HT-29 (cell line): Measurements from ENCODE around the gene MINDY1. TPM values are rescaled to one million over a fixed set of nuclear protein-coding genes. Genes with fewer than 3 reads are reported as not detected.
A peak's percentile ranks its signal among the peaks of the same experiment; 100 is the strongest.

ENCODE experiments used
- DNase-seq: peaks from one replicate; pipeline ENCODE4 v3.0.0-alpha.2; 2015; ENCODE audit warnings: low spot score
- total RNA-seq: library from RNA; depleted of rRNA; stranded (reverse); fragments of >200 nt; shearing (Covaris generic); gene quantifications from 2 replicates; pipeline ENCODE4 v1.2.3, GENCODE V29; 2014

Gene MINDY1
- total RNA-seq, 1 experiment from 2014 or later: 19.8 TPM

DNA sequence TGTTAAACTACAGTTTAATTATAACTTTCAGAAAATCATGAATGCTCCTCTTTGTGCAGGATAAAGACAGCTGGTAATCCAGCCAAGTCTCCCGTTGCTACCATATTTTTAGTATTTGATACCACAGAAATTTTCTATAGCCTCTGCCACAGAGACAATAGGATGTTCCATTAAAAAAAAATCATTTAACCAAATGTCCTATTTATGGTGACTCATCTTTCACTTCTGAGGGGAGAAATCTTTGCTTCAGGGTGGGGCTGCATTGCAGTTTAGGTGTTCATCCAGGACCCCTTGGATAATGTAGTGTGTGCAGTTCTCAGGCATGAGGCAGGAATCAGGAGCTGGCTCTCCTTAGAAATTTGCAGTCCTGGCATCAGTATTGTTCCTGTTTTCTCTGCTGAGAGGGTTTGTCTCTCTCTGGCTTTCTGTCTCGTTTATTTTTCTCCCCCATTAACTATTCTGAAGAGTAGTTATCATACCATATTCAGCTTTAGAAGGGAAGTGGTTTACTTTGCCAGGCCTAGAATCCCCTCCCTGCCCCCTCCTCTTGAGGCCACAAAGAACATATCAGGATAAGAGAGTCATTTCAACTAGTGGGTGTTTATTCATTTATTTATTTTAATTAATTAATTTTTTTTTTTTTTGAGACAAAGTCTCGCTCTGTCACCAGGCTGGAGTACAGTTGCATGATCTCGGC is 4.6 kb upstream of the MINDY1 start:
- no peak for DNase-seq

DNA sequence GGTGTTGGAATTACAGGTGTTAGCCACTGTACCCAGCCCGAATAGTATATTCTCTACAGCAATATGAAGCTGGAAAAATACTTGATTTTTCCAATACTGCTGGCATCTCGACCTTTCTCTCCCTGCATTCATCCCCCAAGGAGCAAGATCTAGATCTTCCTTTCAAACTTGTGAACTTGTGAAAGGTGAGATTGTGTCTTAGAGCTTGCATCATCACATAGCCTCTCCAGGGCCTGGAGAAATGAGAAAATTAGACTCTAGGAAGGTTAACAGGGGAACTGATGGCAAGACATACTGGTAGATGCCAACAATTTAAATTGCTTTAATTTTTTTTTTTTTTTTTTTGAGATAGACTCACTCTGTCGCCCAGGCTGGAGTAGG is 3.6 kb upstream of the MINDY1 start:
- no peak for DNase-seq

DNA sequence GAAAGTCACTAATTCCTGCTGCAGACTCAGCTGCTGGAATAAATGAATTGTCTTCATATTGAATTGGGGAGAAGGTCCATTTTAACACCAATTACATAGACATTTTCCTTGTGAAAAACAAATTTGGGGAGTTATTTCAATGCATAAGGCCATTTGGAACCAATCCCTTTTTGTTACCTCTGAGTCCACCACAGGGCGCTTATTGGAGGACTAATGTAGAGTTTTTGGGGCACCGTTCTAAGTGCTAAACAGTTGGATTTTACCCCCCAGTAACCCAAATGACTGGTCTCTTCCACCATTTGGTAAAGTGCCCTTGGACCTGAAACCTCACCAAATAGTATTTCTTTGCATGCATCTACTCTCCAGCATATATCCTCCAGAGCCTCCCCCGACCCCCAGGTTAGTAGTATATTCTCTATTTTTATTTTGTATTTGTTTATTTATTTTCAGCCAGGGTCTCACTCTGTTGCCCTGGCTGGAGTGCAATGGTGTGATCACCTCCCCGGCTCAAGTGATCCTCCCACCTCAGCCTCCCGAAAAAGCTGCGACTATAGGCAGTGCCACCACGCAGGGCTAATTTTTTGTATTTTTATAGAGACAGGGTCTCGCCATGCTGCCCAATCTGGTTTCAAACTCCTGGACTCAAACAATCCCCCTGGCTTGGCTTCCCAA is 3.1 kb upstream of the MINDY1 start:
- no peak for DNase-seq

DNA sequence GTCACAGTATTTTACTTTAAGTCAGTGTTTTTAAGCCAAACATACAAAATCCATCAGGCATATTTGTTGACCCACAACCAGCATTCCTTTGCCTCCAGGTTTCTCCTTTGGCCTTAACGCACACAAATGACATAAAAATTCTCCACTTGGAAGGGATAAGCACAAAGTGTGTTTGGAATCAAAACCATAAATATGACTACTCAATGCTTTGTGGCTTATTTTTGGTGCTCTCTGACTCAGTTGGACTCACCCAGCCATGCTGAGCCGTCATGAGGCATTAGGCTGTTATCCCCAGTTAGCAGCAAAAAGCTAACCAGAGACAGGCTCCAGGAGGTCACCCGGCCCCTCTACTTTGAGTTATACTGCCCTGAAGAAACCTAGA is 2.5 kb upstream of the MINDY1 start:
- no peak for DNase-seq

DNA sequence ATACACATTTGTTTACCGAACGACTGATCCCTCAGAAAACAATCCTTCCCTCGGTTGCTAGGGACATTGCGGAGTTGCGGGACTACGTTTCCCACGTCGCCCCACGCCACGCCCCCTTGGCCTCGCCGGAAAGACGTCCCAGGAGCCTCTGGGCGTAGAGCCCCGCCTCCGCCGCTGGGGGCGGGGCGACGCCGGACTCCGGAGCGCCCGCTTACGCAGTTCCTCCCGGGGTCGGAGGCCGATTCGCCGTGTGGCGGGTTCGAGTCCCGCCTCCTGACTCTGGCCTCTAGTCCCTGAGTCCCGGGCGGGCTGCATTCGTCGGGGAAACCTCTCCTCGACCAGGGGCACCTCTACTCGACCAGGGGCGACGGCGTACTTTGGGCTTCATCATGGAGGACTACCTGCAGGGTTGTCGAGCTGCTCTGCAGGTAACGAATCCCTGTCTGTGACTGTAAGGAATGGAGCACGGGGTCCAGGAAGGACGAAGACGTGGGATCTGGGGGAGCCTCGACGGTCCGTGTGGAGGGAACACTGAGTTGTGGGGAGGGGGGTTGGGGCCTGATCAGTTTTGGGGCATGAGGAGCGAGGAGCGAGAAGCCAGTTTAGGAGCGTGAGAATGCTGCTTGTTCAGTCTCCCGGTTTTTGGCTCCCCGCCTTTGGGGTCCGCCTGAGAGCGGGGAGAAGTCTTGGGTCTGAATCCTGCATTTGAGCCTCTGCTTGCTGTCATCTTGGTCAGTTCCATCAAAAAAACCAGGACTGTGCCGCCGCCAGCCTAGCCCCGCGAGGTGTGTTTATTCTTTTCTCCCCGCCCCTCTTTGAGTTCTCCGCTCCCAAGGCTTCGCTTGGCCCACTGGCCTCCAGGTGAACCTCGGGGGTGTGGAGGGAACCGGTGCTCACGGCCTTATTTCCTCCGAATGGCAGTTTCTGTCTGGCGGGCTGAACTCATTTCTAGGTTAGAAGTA is 1.8 kb upstream of the MINDY1 start, which contains the start of gene PRUNE1:
TSS of gene PRUNE1 (plus strand) at position 206 of the 962 bp plus-strand sequence. CDS start at position 390, 184 bp downstream.
- DNase-seq: peak; percentile 99

DNA sequence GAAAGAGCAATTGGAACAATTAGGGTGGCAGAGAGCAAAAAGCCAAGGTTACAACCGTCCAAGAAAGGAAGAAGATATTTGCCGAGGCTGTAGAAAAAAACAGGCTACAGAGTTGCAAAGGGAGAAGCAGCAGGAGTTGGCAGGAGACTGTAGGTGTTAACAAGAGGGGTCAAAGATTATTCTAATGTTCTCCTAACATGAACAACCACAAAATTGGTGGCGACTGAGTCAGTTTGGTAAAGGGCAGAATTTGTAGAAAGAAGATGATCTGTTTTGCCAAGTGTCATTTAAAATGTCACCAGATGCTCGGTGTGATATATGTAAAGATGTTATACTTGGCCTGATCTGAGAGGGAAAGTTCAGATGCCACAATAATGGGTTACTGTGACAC is 1.1 kb upstream of the MINDY1 start:
- DNase-seq: no peak

DNA sequence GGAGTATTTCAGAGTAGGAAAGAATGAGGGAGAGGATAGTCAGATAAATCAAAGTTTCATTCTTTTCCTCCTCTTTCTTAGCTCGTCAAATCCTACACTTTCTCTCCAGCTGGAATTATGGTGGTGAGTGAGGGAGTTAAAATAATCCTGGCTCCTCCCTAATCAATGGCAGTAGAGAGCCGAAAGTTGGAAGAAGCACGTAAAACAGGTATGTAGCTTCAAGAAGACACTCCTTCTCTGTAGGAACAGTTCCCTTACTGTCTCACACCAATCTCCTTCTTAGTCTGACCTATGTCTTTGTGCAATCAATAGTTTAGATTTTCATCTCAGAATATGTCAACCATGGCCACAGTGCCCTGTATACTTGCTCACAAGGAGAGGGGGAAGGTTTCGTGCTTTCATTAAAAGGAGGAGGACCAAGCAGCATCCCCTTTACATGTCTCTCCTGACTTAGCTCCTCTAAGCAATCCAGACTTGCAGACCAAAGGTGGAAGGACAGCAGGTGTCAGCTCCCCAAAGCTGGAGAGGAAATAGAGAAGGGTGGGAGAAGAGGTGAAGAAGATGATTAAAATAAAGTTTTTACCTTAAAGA is 878 bp downstream of the MINDY1 start:
- DNase-seq: peak; percentile 51

DNA sequence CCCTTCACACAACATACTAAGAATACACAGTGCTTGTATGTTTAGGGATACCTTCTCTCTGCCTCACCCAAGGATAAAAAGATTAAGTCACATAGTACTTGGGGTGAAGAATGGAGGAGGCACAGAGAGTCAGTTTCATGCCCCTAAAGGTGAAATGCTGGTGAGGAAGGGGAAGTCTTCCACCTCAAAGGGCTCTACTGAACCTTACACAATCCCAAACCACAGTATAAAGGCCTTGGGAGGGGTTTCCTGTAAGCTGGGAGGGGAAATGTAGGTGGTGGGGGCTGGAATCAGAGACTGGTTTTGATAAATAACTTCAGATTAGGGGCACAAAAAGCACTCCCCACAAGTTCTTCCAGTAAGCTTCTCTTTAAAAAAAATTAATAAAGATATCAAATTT is 3.5 kb downstream of the MINDY1 start:
- no peak for DNase-seq

DNA sequence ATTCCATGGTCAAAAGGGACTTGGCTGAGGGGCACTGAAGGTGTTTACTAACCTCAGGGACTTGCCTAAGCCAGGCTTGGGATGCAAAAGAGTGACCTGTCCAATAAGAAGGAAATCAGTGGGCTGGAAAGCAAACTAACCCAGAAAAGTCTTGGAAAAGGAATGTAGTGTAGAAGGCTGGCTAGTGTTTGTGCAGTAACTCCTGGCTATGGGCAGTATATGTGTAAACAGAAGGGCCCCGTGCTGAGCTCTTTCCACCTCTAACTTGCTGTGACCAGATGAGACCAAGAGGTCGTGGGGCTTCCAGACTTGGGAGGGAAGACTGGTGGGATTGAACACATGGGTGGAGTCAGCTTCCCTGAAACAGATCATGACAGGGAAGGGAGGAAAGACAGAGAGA is 4.1 kb downstream of the MINDY1 start:
- DNase-seq: no peak

DNA sequence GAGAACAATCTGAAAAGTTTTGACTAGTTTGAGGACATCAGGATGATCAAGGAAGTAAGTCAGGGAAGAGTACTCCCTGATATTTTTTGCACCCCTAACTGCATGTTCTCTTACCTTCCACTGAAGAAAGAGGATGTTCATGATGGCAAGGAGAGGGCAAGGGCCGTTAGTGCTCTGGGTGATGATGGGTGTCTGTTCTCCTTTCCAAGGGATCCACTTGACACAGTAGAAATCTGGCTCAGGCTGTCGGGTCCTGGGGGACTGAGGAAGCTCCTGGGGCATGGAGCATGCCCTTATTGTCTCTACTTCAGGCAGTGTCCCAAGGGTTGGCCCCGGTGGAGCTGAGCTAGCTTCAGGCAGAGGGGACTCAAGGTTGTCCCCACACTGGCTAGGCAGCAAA is 4.7 kb downstream of the MINDY1 start:
- no peak for DNase-seq

DNA sequence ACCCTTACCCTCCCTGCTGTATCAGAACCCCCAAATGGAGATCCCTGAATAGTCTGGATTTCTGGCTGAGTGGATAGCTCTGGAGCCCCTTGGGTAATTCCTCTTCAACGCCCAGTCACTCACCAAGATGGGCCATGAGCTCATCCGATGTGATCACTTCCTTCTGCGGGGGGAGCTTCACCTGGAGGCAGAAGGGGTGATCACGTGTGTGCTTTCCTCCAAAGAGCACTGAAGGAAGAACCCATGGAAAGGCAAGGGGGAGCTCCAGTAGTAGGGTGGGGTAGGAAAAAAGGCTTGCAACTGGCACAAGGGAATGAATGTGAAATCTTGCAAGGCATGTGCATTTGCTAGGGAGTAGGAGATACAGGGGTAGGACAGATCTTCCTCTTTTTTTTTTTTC is 5.1 kb downstream of the MINDY1 start:
- DNase-seq: no peak

DNA sequence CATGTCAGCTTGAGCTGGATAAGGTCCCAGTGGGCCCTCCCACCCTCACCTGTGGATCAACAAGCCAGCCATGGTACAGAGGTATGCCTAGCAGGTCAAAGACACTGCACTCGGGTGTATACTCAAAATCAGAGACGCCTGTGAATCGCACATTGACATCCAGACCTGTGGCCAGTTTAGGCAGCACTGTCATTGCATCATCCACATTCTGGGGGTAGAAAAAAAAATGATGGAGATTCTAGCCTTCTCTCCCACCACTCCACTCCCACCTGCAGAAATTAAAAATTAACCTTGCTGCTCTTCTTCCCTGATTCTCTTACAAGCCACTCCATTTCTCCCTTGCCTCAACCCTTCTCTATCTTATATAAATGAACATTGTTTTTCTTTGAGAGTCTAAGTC is 6.3 kb downstream of the MINDY1 start:
- DNase-seq: no peak

DNA sequence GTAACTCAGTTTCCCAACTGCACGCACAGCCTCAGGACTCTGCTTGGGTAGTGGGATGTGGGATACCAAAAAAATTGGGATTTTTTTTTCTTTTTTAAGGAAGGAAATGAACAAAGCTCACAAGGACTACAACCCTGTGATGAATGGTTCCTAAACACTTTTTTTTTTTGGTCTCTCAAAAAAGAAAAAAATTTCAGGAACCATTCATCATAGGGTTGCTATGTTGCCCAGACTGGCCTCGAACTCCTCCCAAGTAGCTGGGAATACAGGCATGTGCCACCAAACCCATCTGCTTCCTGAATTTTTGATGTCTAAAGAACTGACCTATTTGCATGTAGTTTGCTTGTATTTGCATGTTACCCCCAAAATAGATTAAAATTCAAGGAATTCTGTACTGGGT is 6.8 kb downstream of the MINDY1 start:
- DNase-seq: no peak

DNA sequence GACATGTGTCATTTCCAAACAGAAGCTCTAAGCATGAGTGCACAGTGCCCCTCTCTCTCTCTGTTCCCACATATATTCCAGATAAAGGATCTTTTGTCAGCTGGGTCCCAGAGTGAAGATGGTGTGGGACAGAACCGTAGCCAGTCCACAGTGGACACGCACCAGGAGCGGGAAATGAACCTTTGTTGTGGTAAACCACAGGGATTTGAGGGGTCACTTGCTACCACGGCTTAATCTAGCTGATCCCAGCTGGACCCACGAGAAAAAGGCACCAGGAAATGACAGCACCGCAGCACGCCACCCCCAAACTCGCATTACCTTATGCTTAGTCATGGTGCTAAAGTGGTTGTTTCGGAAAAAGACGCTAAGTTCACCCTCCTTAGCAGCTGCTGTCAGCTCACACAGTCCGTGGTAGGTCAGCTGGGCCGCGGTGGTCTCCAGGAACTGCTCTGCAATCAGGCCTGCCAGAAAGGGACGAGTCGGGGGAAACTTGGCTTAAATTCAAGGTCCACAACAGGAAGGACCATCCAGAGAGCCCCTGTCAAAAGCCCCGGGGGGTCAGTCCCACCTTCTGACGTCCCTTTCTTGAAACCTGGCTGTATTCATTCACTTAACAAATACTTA is 7.5 kb downstream of the MINDY1 start:
- DNase-seq: no peak

DNA sequence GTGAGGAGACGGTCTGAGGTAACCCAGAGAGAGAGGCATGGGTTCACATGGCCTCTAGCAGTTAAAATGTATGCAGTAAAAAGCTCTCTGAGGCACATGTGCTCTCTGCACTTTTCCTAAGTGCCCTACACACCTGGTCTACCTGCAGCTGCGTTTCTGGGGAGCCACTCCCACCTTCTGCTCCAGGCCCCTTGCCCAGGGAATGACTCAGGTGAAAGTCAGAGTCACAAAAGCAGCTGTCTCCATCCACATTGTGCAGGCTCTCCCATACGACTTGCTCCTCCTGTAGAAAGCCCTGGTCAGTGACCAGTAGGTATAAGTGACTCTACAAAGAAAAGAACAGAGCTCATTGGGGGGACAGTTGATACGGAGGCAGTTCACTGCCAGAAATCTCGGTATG is 8.8 kb downstream of the MINDY1 start:
- DNase-seq: no peak

DNA sequence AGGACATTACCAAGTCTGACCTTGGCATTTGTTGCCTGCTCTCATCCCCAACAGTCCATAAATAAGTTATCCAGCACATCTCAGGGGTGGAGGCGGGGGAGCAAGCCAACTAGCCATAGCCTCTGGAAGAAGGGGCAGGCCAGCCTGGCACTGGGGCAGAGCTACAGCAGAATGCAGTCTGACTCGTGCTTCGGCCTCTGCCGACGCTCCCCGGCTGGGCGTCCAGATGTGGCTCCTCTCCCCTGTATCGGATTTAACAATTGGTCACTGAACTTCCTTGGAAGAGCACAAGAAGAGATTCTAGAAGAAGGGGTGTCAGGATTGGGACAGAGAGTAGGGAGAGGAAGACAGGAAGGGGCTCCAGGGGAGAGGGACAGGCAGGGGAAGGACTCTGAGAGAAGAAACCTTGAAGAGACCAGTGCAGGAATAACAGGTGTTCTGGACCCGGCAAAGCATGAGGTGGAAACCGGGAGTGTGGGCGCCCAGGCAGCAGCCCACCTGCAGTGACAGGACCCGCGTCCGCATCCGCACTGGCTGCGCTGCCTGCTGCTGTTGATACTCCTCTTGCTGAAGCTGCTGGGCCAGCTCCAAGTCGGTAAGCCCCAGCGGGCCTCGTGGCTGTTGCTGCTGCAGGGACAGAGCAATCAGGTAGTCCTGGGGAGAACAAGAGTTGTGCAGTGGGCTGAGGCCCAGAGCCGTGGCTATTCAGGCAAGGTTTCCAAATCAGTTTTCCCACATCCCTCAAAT is 9.4 kb downstream of the MINDY1 start:
- no peak for DNase-seq

DNA sequence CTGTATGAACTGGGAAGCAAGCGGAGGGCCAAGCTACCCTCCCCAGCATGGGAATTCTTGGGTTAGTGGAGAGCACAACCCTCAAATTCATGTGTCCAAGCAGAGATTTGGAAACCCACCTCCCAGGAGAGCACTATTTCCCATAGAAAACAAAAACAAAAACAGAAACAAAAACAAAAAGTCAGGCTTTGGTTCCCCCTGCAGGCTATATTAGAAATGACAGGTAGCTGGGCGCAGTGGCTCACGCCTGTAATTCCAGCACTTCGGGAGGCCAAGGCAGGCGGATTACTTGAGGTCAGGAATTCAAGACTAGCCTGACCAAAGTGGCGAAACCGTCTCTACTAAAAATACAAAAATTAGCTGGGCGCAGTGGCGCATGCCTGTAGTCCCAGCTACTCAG is 10.8 kb downstream of the MINDY1 start:
- DNase-seq: peak; percentile 64

DNA sequence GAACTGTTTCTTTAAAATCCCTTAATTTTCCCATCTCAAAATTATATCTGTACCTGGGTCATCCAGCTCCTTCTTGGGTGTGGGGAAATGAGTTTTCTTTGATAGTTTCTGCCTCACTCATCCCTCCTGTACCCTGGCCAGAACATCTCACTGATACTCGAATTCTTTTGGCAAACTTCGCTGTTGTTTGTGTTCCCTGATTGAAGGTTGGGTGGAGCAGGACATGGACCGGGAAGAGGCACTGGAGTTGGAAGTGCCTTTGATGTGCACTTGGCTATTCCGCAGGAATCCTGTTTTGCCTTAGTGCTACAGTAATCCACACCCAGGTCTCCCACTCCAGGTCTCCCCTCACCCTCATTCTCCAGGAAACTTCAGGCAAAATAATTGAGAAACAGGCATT is 11.2 kb downstream of the MINDY1 start:
- DNase-seq: no peak

DNA sequence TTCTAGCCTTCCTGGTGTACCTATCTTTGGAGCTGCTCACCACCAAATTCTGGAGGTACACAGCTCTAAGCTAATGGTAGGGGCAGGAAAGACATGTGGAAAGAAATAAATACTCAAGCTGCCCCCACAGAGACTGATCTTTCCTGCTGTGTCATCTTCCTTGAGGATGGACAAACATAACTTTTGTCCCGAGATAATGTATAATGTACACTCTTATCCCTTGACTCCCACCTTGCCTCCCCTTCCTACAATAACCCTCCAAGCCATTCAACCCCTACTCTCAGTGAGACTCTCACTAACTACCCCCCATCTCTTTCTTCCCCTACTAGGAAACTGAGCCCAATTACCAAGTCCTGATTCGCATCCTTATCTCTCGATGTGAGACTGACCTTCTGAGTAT is 12.5 kb downstream of the MINDY1 start:
- DNase-seq: no peak

DNA sequence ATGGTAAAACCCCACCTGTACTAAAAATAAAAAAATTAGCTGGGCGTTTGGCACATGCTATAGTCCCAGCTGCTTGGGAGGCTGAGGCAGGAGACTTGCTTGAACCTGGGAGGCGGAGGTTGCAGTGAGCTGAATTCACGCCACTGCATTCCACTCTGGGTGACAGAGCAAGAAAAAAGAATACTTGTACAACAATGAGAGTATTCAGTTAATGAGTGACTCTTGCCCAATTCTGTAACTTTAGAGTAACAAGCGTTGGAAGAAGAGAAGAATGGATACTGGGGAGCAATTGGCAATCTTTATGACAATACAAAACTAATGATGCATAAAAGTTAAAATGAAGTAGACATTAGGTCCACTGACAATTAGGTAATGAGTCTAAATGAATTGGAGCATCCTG is 14.1 kb downstream of the MINDY1 start:
- DNase-seq: no peak

DNA sequence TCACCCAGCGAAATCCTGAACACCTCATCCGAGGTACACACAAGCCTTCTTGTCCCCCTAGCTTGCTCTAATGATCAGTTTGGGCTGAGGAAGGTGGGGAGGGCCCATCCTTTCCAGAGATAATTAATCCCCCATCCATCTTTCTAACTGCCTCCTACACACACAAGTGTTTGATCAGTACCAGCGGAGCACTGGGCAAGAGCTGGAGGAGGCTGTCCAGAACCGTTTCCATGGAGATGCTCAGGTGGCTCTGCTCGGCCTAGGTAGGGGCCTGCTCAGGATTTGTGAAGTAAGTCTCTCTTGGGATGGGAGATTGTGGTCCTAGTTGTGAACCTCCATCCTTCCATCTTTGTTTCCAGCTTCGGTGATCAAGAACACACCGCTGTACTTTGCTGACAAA is 18.8 kb downstream of the MINDY1 start:
- no peak for DNase-seq
